Neutrophil (primary cell): ENCODE measurements around the gene MOB3C.

ENCODE experiments used
- H3K27ac ChIP-seq: fragments of 200-600 bp; sonication (generic); 2 replicates; pipeline ENCODE4 v1.5.1; 2016; ENCODE audit warnings: mild to moderate bottlenecking, moderate library complexity
- H3K27me3 ChIP-seq: fragments of 200-600 bp; sonication (generic); 2 replicates; pipeline ENCODE4 v1.6.0; 2016; ENCODE audit warnings: mild to moderate bottlenecking
- H3K36me3 ChIP-seq: fragments of 200-600 bp; sonication (generic); 2 replicates; pipeline ENCODE4 v1.5.1; 2017
- H3K4me1 ChIP-seq, 2 experiments: fragments of 200-600 bp in 1 of 2; sonication (generic) in 1 of 2; 1 replicate in 1 of 2; 2 replicates in 1 of 2; pipeline versions ENCODE4 v1.5.1 to v1.6.1; 2013 to 2016; ENCODE audit warnings: low read depth in 1 of 2, low read length in 1 of 2, mild to moderate bottlenecking in 1 of 2, moderate library complexity in 1 of 2; ENCODE audit not compliant: control insufficient read depth in 1 of 2, insufficient read depth in 1 of 2
- H3K4me3 ChIP-seq, 2 experiments: fragments of 200-600 bp in 1 of 2; sonication (generic) in 1 of 2; 1 replicate in 1 of 2; 2 replicates in 1 of 2; pipeline ENCODE4 v1.5.1; 2013 to 2016; ENCODE audit warnings: low read depth in 1 of 2, low read length in 1 of 2, mild to moderate bottlenecking in 1 of 2, moderate library complexity in 1 of 2
- H3K9me3 ChIP-seq: fragments of 200-600 bp; sonication (generic); 2 replicates; pipeline ENCODE4 v1.5.1; 2016
- CTCF ChIP-seq: fragments of 200-600 bp; sonication (generic); IDR thresholded peaks from 2 replicates; pipeline ENCODE4 v1.5.1; 2016; ENCODE audit warnings: antibody characterized with exemption

Gene MOB3C

GRCh38 chr1:46558966-46559365 lies 57.6 kb downstream of the MOB3C start:
- Histone ChIP-seq H3K4me1 (no peaks in the 10 kb centered on the region), H3K27ac (no peak overlapping the region), H3K36me3 (peaks cover 74% of the 10 kb centered on the region), H3K4me3 (no peak overlapping the region), H3K27me3 (no peaks in the 10 kb centered on the region), H3K9me3 (no peaks in the 10 kb centered on the region)
- no peak for TF ChIP-seq CTCF

GRCh38 chr1:46558141-46558963 lies 58.3 kb downstream of the MOB3C start:
- H3K36me3 ChIP-seq = peaks cover 69% of the 10 kb centered on the region
- no peak for TF ChIP-seq CTCF
- no peaks in the 10 kb centered on the region for H3K27me3 ChIP-seq
- no peaks in the 10 kb centered on the region for H3K9me3 ChIP-seq
- no peaks in the 10 kb centered on the region for H3K4me1 ChIP-seq
- no peak overlapping the region for H3K4me3 ChIP-seq
- peak overlapping the region; percentile 43 for H3K27ac ChIP-seq
